ENCODE results near the gene SPN.

- TF ChIP-seq CTCF (conservative IDR thresholded peaks at IDR 0.05 in 1 of 2, IDR thresholded peaks at IDR 0.05 in 1 of 2; ENCODE audit: low read depth in 1 of 2, low read length in 2 of 2) (no peak), EZH2 (IDR thresholded peaks at IDR 0.05; ENCODE audit: low read length, missing control alignments) (no peak)
Measured at GRCh38 chr16:29644338-29644857, 18.6 kb upstream of the SPN start.
